HepG2 (cell line): ENCODE measurements around the gene DTX2. TPM values are rescaled to one million over a fixed set of nuclear protein-coding genes. Genes with fewer than 3 reads are reported as not detected.
A peak's percentile ranks its signal among the peaks of the same experiment; 100 is the strongest.

Experiments used
- HDAC1 ChIP-seq: sonication (generic); formaldehyde crosslinking; IDR thresholded peaks from 2 replicates; pipeline ENCODE4 v1.5.1; 2020; ENCODE audit warnings: mild to moderate bottlenecking, missing genetic modification reagents
- MLX ChIP-seq: IDR thresholded peaks from 2 replicates; pipeline ENCODE4 v1.6.1; 2016
- PCBP2 ChIP-seq: fragments of 200-400 bp; formaldehyde crosslinking; optimal IDR thresholded peaks from 2 replicates; pipeline ENCODE3; 2018; ENCODE audit warnings: low read length, low read depth; ENCODE audit not compliant: poor library complexity, severe bottlenecking
- POGK ChIP-seq: sonication (generic); formaldehyde crosslinking; conservative IDR thresholded peaks from 2 replicates; pipeline ENCODE4 v1.8.0; 2022; ENCODE audit warnings: mild to moderate bottlenecking, moderate library complexity, missing genetic modification reagents
- POLR2G ChIP-seq: fragments of 200-400 bp; formaldehyde crosslinking; IDR thresholded peaks from 2 replicates; pipeline ENCODE4 v1.6.1; 2018; ENCODE audit warnings: mild to moderate bottlenecking, low read depth, low read length, moderate library complexity
- ZC3H4 ChIP-seq: sonication (generic); formaldehyde crosslinking; IDR thresholded peaks from 2 replicates; pipeline ENCODE4 v1.4.0; 2020; ENCODE audit warnings: missing genetic modification reagents, borderline replicate concordance
- ZNF3 ChIP-seq: IDR thresholded peaks from 2 replicates; pipeline ENCODE4 v1.7.0; 2017; ENCODE audit warnings: inconsistent platforms
- ZNF572 ChIP-seq: sonication (generic); formaldehyde crosslinking; IDR thresholded peaks from 2 replicates; pipeline ENCODE4 v1.5.1; 2020; ENCODE audit warnings: mild to moderate bottlenecking, missing genetic modification reagents
- ZNF672 ChIP-seq: sonication (generic); formaldehyde crosslinking; IDR thresholded peaks from 2 replicates; pipeline ENCODE4 v1.8.1; 2022; ENCODE audit warnings: missing genetic modification reagents
- ZXDC ChIP-seq: sonication (generic); formaldehyde crosslinking; IDR thresholded peaks from 2 replicates; pipeline ENCODE4 v1.5.0; 2020; ENCODE audit warnings: mild to moderate bottlenecking, missing genetic modification reagents
- polyA plus RNA-seq, 8 experiments: library from polyadenylated mRNA; depleted of rRNA in 3 of 8; stranded (reverse) in 7 of 8; unstranded in 1 of 8; fragments of >200 nt; fragmentation: Illumina TruSeq in 4 of 8; extraction: Trizol in 4 of 8; gene quantifications; 2 replicates each; pipeline versions ENCODE4 v1.2.1 to v1.2.3, GENCODE V29; 2011 to 2016; ENCODE audit warnings: low read depth in 4 of 8, missing spikeins in 1 of 8, mixed read lengths in 1 of 8; ENCODE audit not compliant: insufficient read depth in 1 of 8
- total RNA-seq, 5 experiments: library from RNA; depleted of rRNA; stranded (reverse); fragments of >200 nt; fragmentation: Illumina TruSeq; extraction: Trizol; gene quantifications; 2 replicates each; pipeline ENCODE4 v1.2.3, GENCODE V29; 2016; ENCODE audit warnings: low read depth in 1 of 5
- TF ChIP-seq, protein P1 (sequence below): sonication (generic); formaldehyde crosslinking; IDR thresholded peaks from 2 replicates; pipeline ENCODE4 v1.5.0; 2020; ENCODE audit warnings: mild to moderate bottlenecking, missing genetic modification reagents, borderline replicate concordance
- TF ChIP-seq, protein P2 (sequence below): sonication (generic); formaldehyde crosslinking; IDR thresholded peaks from 2 replicates; pipeline ENCODE4 v1.8.0; 2022; ENCODE audit warnings: mild to moderate bottlenecking, missing genetic modification reagents, borderline replicate concordance
- TF ChIP-seq, protein P3 (sequence below): IDR thresholded peaks from 2 replicates; pipeline ENCODE4 v1.6.1; 2016; ENCODE audit warnings: missing compliant biosample characterization, missing genetic modification reagents, borderline replicate concordance

The DTX2 gene
- total and polyA plus RNA-seq, 2 of the 13 experiments (the other 11 are each of a cell fraction or from before 2014, with no cell fraction given), result 5.5 to 6.2 TPM

GRCh38 chr7:76515999-76516443 is 54.5 kb downstream of the DTX2 start (continued):
- TF ChIP-seq, protein P1, sequence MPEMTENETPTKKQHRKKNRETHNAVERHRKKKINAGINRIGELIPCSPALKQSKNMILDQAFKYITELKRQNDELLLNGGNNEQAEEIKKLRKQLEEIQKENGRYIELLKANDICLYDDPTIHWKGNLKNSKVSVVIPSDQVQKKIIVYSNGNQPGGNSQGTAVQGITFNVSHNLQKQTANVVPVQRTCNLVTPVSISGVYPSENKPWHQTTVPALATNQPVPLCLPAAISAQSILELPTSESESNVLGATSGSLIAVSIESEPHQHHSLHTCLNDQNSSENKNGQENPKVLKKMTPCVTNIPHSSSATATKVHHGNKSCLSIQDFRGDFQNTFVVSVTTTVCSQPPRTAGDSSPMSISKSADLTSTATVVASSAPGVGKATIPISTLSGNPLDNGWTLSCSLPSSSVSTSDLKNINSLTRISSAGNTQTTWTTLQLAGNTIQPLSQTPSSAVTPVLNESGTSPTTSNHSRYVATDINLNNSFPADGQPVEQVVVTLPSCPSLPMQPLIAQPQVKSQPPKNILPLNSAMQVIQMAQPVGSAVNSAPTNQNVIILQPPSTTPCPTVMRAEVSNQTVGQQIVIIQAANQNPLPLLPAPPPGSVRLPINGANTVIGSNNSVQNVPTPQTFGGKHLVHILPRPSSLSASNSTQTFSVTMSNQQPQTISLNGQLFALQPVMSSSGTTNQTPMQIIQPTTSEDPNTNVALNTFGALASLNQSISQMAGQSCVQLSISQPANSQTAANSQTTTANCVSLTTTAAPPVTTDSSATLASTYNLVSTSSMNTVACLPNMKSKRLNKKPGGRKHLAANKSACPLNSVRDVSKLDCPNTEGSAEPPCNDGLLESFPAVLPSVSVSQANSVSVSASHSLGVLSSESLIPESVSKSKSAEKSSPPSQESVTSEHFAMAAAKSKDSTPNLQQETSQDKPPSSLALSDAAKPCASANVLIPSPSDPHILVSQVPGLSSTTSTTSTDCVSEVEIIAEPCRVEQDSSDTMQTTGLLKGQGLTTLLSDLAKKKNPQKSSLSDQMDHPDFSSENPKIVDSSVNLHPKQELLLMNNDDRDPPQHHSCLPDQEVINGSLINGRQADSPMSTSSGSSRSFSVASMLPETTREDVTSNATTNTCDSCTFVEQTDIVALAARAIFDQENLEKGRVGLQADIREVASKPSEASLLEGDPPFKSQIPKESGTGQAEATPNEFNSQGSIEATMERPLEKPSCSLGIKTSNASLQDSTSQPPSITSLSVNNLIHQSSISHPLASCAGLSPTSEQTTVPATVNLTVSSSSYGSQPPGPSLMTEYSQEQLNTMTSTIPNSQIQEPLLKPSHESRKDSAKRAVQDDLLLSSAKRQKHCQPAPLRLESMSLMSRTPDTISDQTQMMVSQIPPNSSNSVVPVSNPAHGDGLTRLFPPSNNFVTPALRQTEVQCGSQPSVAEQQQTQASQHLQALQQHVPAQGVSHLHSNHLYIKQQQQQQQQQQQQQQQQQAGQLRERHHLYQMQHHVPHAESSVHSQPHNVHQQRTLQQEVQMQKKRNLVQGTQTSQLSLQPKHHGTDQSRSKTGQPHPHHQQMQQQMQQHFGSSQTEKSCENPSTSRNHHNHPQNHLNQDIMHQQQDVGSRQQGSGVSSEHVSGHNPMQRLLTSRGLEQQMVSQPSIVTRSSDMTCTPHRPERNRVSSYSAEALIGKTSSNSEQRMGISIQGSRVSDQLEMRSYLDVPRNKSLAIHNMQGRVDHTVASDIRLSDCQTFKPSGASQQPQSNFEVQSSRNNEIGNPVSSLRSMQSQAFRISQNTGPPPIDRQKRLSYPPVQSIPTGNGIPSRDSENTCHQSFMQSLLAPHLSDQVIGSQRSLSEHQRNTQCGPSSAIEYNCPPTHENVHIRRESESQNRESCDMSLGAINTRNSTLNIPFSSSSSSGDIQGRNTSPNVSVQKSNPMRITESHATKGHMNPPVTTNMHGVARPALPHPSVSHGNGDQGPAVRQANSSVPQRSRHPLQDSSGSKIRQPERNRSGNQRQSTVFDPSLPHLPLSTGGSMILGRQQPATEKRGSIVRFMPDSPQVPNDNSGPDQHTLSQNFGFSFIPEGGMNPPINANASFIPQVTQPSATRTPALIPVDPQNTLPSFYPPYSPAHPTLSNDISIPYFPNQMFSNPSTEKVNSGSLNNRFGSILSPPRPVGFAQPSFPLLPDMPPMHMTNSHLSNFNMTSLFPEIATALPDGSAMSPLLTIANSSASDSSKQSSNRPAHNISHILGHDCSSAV (CRISPR knock-in tag), result no peak
- no peak for TF ChIP-seq POLR2G
- TF ChIP-seq, protein P2, sequence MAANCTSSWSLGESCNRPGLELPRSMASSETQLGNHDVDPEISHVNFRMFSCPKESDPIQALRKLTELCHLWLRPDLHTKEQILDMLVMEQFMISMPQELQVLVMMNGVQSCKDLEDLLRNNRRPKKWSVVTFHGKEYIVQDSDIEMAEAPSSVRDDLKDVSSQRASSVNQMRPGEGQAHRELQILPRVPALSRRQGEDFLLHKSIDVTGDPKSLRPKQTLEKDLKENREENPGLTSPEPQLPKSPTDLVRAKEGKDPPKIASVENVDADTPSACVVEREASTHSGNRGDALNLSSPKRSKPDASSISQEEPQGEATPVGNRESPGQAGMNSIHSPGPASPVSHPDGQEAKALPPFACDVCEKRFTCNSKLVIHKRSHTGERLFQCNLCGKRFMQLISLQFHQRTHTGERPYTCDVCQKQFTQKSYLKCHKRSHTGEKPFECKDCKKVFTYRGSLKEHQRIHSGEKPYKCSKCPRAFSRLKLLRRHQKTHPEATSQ (CRISPR knock-in tag), result no peak
- TF ChIP-seq POGK, result no peak
- TF ChIP-seq PCBP2, result no peak
- TF ChIP-seq, protein P3, sequence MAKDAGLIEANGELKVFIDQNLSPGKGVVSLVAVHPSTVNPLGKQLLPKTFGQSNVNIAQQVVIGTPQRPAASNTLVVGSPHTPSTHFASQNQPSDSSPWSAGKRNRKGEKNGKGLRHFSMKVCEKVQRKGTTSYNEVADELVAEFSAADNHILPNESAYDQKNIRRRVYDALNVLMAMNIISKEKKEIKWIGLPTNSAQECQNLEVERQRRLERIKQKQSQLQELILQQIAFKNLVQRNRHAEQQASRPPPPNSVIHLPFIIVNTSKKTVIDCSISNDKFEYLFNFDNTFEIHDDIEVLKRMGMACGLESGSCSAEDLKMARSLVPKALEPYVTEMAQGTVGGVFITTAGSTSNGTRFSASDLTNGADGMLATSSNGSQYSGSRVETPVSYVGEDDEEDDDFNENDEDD (CRISPR knock-in tag), result peak; percentile 69; the same call in 1 of the 2 replicates
- 0 out of 2 replicates have a peak, but pooled peaks have one; percentile 35 for TF ChIP-seq ZNF572
- TF ChIP-seq HDAC1, result peak; percentile 57
- no peak for TF ChIP-seq ZNF672 (CRISPR knock-in tag)
- TF ChIP-seq MLX (CRISPR knock-in tag), result 0 out of 2 replicates have a peak, but pooled peaks have one; percentile 43
- no peak for TF ChIP-seq ZC3H4 (CRISPR knock-in tag)
- TF ChIP-seq ZXDC (CRISPR knock-in tag), result no peak
- TF ChIP-seq ZNF3, result no peak
